GOT3 (cell line): ENCODE measurements around the gene TKT.

ENCODE experiments used
- DNase-seq: peaks from one replicate; lab custom pipeline; 2025; ENCODE audit warnings: mixed read lengths; lab: John Stamatoyannopoulos, UW

Gene TKT

GRCh38 chr3:53181024-53181371 is 74.8 kb downstream of the TKT start:
- no peak for DNase-seq

DNA sequence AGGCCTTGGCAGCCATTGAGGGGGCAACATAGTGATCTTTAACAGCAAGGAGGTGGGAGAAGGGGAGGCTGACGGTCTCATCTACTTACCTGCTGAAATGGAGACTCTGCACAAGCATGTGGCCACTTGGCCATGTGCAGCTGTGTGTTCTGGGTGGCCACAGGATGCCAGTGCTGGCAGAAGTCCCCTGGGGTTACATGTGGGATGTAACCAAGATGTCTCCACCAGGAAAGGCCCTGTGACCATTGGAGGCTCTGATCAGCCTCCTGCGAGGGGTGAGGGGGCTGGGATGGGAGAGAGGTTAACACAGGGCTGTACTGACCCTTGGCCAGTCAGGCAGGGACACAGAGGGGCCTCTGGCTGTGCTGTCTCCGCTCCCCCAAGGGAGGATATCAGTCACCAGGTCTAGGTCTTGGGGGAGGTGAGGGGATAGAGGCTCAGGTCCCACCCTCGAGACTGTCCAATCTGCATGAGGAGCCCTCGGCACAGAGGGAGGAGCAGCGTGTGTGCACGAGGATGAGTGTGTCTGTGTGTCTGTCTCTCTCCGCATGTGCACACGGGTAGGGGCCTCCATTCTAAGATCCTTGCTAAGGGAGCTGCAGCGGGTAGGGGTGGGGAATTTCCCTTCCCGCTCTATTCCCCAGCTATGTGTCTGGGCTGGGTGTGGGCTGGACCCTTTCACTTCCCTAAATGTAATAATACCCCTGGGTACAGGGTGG is 75.4 kb downstream of the TKT start:
- DNase-seq: no peak

DNA sequence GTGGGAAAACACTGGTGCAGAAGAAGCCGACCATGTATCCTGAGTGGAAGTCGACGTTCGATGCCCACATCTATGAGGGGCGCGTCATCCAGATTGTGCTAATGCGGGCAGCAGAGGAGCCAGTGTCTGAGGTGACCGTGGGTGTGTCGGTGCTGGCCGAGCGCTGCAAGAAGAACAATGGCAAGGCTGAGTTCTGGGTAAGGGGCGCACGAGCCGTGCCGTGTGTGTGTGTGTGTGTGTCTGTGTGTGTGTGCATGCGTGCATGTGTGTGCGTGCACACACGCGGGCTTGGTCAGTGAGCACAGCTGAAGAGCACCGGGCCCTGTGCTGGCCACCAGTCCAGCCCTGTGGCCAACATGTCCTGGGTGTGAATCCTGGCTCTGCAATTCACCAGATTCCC is 76.2 kb downstream of the TKT start:
- DNase-seq: no peak

DNA sequence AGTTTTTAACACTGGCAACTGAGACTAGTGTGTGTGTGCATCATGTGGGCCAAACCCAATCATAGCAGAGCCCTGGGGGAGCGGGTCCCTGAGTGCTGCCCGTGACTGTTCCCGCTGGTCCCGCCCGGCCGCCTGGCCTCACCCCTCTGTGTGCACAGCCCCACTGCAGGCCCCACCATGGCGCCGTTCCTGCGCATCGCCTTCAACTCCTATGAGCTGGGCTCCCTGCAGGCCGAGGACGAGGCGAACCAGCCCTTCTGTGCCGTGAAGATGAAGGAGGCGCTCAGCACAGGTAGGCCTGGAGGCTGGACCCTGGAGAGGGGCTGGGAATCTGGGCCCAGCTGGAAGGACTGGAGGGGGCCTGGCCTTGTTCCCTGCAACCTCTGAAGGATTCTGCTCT is 77.6 kb downstream of the TKT start:
- no peak for DNase-seq

DNA sequence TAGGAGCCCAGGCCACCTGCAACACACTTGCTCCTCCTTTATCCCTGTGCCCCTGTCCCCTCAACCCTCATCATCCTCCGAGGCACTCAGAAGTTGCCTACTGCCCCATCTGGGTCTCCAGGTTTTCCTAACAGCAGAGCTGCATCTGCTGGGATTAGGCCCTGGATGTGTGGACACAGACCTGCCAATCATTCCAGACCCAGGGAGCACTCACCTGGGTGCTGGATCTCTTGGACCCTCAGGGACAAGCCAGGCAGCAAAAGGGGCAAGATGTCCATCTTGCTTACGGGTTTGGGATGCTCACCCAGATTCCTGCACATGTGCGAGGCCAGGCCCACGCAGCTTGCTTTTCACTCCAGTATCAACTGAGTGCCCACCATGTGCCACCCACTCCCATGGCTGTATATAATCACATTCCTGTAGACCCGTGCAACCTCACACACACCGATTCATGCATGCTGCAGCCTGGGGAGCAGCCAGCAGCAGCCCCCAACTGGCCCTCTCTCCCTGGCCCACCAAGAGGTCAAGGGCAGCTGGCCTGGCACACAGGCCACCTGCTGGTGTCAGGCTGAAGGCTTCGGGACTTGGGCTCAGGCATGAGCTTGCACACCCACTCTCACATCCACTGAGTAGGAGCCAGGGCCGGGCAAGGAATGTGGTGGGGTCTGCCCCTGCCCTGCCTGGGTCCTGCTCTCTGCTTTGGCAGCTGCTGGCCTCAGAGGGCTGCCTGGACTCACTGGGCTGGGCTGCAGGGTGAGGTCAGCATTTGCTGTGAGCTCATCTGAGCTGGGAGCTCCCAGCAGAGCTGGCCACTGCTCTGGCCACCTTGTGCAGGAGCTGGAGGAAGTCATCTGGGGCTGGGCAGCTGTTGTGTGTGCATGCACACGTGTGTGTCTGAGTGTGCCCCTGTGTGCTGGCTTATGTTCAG is 79.9 kb downstream of the TKT start:
- no peak for DNase-seq
